Mucosa of rectum (tissue), 2 donors: ENCODE data around the gene MT3.

Experiments
- H3K27ac ChIP-seq, 2 donors: one replicate each; pipeline ENCODE4 v1.7.0; 2013; ENCODE audit warnings: inconsistent platforms in 2 of 2, low read depth in 2 of 2, low read length in 2 of 2
- H3K27me3 ChIP-seq, 2 donors: one replicate each; pipeline ENCODE4 v1.7.0; 2013; ENCODE audit warnings: low read length in 2 of 2; ENCODE audit not compliant: control insufficient read depth in 2 of 2, insufficient read depth in 2 of 2
- H3K36me3 ChIP-seq, 2 donors: one replicate each; pipeline ENCODE4 v1.7.0; 2013; ENCODE audit warnings: low read length in 2 of 2; ENCODE audit not compliant: control insufficient read depth in 2 of 2, insufficient read depth in 2 of 2
- H3K4me1 ChIP-seq, 2 donors: one replicate each; pipeline ENCODE4 v1.7.0; 2013; ENCODE audit warnings: low read length in 2 of 2, mild to moderate bottlenecking in 1 of 2; ENCODE audit not compliant: control insufficient read depth in 2 of 2, insufficient read depth in 2 of 2
- H3K4me3 ChIP-seq, 2 donors: one replicate each; pipeline ENCODE4 v1.7.0; 2013; ENCODE audit warnings: low read length in 2 of 2
- H3K9ac ChIP-seq, 2 donors: one replicate each; pipeline ENCODE4 v1.7.0; 2013; ENCODE audit warnings: low read length in 2 of 2, low read depth in 1 of 2, mild to moderate bottlenecking in 1 of 2
- H3K9me3 ChIP-seq, 2 donors: one replicate each; pipeline ENCODE4 v1.7.0; 2013; ENCODE audit warnings: low read length in 2 of 2; ENCODE audit not compliant: control insufficient read depth in 2 of 2
- donor health status: healthy.
- donor health status: Normal muscosa, but diverticular disease.

The MT3 gene

GRCh38 chr16:56558024-56558747 lies 31.1 kb upstream of the MT3 start:
- Histone ChIP-seq H3K9me3 (no peaks in the 10 kb centered on the region), H3K27ac (no peak overlapping the region), H3K4me3 (no peak overlapping the region), H3K27me3 (peaks cover 0 to 3% of the 10 kb centered on the region in 2 donors), H3K36me3 (no peaks in the 10 kb centered on the region), H3K4me1 (no peaks in the 10 kb centered on the region), H3K9ac (no peak overlapping the region)

- Histone ChIP-seq H3K27ac (no peak overlapping the region), H3K27me3 (peaks cover 0 to 3% of the 10 kb centered on the region in 2 donors), H3K36me3 (no peaks in the 10 kb centered on the region), H3K9ac (no peak overlapping the region), H3K4me1 (no peaks in the 10 kb centered on the region), H3K4me3 (no peak overlapping the region), H3K9me3 (no peaks in the 10 kb centered on the region)
These were observed 30.2 kb upstream of the MT3 start for GRCh38 chr16:56559109-56559508.

GRCh38 chr16:56560447-56560846 lies 28.9 kb upstream of the MT3 start:
- Histone ChIP-seq H3K9ac (no peak overlapping the region), H3K9me3 (no peaks in the 10 kb centered on the region), H3K36me3 (no peaks in the 10 kb centered on the region), H3K27ac (no peak overlapping the region), H3K27me3 (peaks cover 0 to 3% of the 10 kb centered on the region in 2 donors), H3K4me3 (no peak overlapping the region), H3K4me1 (no peaks in the 10 kb centered on the region)

GRCh38 chr16:56561126-56561525 lies 28.2 kb upstream of the MT3 start:
- H3K9ac ChIP-seq, result no peak overlapping the region
- H3K4me1 ChIP-seq, result no peaks in the 10 kb centered on the region
- no peak overlapping the region for H3K27ac ChIP-seq
- no peaks in the 10 kb centered on the region for H3K9me3 ChIP-seq
- H3K36me3 ChIP-seq, result no peaks in the 10 kb centered on the region
- H3K4me3 ChIP-seq, result no peak overlapping the region
- H3K27me3 ChIP-seq, result peaks cover 0 to 3% of the 10 kb centered on the region in 2 donors

- H3K9me3 ChIP-seq, result no peaks in the 10 kb centered on the region
- H3K27me3 ChIP-seq, result no peaks in the 10 kb centered on the region
- no peak within 1 kb of the TSS for H3K4me3 ChIP-seq
- H3K4me1 ChIP-seq, result no peaks in the 10 kb centered on the region
- H3K27ac ChIP-seq, result no peak within 1 kb of the TSS
- no peaks in the 10 kb centered on the region for H3K36me3 ChIP-seq
- no peak within 1 kb of the TSS for H3K9ac ChIP-seq
These were observed 24.4 kb upstream of the MT3 start, which contains the start of gene MT4 for GRCh38 chr16:56564793-56565477. MT4 (plus strand) TSS chr16:56565073; CDS start chr16:56565129, 56 bp downstream.

- H3K4me3 ChIP-seq, result no peak overlapping the region
- H3K9ac ChIP-seq, result no peak overlapping the region
- H3K27me3 ChIP-seq, result no peaks in the 10 kb centered on the region
- no peak overlapping the region for H3K27ac ChIP-seq
- no peaks in the 10 kb centered on the region for H3K36me3 ChIP-seq
- peaks cover 0 to 3% of the 10 kb centered on the region in 2 donors for H3K9me3 ChIP-seq
- no peaks in the 10 kb centered on the region for H3K4me1 ChIP-seq
These were observed 19.4 kb upstream of the MT3 start for GRCh38 chr16:56569971-56570370.

GRCh38 chr16:56571525-56571924 lies 17.8 kb upstream of the MT3 start:
- Histone ChIP-seq H3K27me3 (no peaks in the 10 kb centered on the region), H3K4me3 (no peak overlapping the region), H3K36me3 (no peaks in the 10 kb centered on the region), H3K27ac (no peak overlapping the region), H3K9me3 (peaks cover 0 to 3% of the 10 kb centered on the region in 2 donors), H3K4me1 (no peaks in the 10 kb centered on the region), H3K9ac (no peak overlapping the region)

- no peaks in the 10 kb centered on the region for H3K36me3 ChIP-seq
- H3K9me3 ChIP-seq, result peaks cover 0 to 3% of the 10 kb centered on the region in 2 donors
- no peak overlapping the region for H3K4me3 ChIP-seq
- H3K4me1 ChIP-seq, result no peaks in the 10 kb centered on the region
- H3K9ac ChIP-seq, result no peak overlapping the region
- no peaks in the 10 kb centered on the region for H3K27me3 ChIP-seq
- H3K27ac ChIP-seq, result no peak overlapping the region
These were observed 14.7 kb upstream of the MT3 start for GRCh38 chr16:56574625-56575024.

- no peaks in the 10 kb centered on the region for H3K36me3 ChIP-seq
- peaks cover 0 to 3% of the 10 kb centered on the region in 2 donors for H3K9me3 ChIP-seq
- H3K27me3 ChIP-seq, result no peaks in the 10 kb centered on the region
- H3K27ac ChIP-seq, result no peak overlapping the region
- H3K4me3 ChIP-seq, result no peak overlapping the region
- peak overlapping the region in 1 of 2 donors; percentile 1 for H3K9ac ChIP-seq
- no peaks in the 10 kb centered on the region for H3K4me1 ChIP-seq
These were observed 12.6 kb upstream of the MT3 start for GRCh38 chr16:56576585-56577299.

GRCh38 chr16:56577300-56577625 lies 12.1 kb upstream of the MT3 start:
- H3K36me3 ChIP-seq, result no peaks in the 10 kb centered on the region
- H3K27me3 ChIP-seq, result no peaks in the 10 kb centered on the region
- no peak overlapping the region for H3K4me3 ChIP-seq
- no peak overlapping the region for H3K27ac ChIP-seq
- peaks cover 0 to 3% of the 10 kb centered on the region in 2 donors for H3K9me3 ChIP-seq
- no peaks in the 10 kb centered on the region for H3K4me1 ChIP-seq
- H3K9ac ChIP-seq, result no peak overlapping the region
